GM12875 (cell line): ENCODE results near the gene PTPN14.

Source experiments
- H3K4me3 ChIP-seq: one replicate; pipeline ENCODE4 v1.5.1; 2011; ENCODE audit warnings: low read depth, low read length, control low read depth
- TF ChIP-seq, protein P1 (sequence below): IDR thresholded peaks from 2 replicates; pipeline ENCODE4 v1.5.1; 2011; ENCODE audit warnings: low read depth, mild to moderate bottlenecking, control low read depth, inconsistent platforms, low read length, moderate library complexity, borderline replicate concordance; ENCODE audit not compliant: insufficient read depth

PTPN14 gene

DNA sequence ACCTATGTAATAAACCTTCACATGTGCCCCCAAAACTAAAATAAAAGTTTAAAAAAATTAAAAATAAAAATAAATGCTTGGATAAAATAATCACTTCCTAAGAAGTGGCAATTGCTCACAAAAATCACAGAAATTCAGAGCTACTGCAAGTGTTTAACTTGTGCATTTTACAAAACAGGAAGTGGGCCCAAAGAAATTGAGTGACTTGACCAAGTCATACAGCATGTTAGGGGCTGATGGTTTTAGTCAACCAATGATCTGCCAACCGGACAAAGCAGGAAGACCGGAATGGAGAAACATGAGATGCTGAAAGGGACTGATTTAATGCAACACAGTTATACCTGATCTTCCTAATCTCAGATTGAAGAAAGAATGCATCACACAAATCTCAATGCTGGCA lies 173.9 kb downstream of the PTPN14 start:
- H3K4me3 ChIP-seq, result no peak overlapping the region
- TF ChIP-seq, protein P1, sequence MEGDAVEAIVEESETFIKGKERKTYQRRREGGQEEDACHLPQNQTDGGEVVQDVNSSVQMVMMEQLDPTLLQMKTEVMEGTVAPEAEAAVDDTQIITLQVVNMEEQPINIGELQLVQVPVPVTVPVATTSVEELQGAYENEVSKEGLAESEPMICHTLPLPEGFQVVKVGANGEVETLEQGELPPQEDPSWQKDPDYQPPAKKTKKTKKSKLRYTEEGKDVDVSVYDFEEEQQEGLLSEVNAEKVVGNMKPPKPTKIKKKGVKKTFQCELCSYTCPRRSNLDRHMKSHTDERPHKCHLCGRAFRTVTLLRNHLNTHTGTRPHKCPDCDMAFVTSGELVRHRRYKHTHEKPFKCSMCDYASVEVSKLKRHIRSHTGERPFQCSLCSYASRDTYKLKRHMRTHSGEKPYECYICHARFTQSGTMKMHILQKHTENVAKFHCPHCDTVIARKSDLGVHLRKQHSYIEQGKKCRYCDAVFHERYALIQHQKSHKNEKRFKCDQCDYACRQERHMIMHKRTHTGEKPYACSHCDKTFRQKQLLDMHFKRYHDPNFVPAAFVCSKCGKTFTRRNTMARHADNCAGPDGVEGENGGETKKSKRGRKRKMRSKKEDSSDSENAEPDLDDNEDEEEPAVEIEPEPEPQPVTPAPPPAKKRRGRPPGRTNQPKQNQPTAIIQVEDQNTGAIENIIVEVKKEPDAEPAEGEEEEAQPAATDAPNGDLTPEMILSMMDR, result no peak

DNA sequence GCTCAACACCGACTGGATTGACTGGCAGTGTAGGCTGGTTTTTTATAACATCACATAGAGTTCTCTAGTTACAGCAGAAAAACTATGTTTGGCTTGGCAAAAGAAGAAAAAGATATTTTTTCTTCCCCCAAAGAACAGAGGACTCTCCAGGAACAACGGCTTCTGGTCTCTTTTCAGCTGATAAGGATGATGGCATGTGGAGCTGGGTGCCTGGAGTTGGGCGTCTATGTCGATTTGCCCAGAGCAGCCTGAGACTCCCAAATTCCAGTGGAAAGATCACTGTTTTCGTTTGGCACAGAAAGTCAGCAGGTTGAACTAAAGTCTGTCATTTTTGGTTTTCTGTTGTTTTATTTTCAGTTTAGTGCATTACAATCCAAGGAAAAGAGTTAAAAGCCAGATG lies 179.3 kb downstream of the PTPN14 start:
- TF ChIP-seq, protein P1, result no peak

DNA sequence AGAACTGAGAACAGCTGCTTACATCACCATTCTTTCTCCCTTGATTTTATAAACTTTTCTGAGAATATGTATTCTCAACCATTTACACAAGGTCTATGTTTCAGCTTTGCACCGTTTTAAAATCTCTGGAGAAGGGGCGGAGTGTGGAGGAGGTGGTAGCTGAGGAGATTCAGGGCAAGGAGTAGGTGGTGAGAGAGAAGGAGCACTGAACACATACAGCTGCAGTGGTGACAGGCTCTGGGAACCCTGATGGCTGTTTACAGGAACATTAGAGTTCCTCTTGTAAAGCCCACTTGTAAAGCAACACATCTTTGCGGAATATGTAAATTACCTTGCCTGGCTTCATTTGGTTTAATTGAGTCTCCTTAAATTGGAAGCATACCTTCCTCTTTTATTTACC lies 180.8 kb downstream of the PTPN14 start:
- TF ChIP-seq, protein P1, result no peak
- H3K4me3 ChIP-seq, result no peak overlapping the region

More for the DNA sequence above, 179.3 kb downstream of the PTPN14 start:
- H3K4me3 ChIP-seq, result no peak overlapping the region

DNA sequence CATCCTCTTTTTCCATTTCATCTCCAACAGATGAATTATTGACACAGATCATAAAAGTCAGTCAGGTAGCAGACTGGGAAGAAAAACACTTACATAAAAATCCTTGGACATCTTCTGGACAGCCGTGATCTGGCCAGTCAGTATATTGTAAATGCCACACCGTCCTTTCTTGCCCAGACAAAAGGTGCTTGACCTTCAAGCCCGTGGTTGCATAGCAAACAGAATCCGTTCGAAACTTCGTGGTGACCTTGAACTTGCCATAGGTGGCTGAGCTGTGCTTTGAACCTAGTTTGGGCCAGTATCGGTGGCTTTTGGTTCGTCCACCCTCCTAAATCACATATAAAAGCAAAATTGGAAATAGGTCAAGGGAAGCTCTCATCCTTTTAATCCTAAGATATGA lies 182.0 kb downstream of the PTPN14 start:
- TF ChIP-seq, protein P1, result no peak
- no peak overlapping the region for H3K4me3 ChIP-seq

DNA sequence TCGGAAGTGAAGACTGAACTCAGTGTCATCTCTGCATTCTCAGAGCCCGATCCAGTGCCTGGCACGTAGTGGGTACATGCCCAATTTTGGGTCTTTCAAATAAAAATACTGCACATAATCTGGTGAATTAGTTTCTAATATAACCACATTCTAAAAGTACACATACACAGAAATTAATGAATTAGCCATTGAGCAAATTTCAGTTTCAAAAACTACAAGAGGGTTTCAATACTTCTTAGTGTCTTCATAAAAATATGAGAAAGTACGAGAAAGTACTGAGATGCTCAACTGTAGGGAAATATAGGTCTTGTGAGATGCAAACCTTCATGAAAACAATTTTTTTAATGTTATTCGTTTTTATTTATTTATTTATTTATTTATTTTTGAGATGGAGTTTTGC lies 183.6 kb downstream of the PTPN14 start:
- no peak overlapping the region for H3K4me3 ChIP-seq
- TF ChIP-seq, protein P1, result no peak

DNA sequence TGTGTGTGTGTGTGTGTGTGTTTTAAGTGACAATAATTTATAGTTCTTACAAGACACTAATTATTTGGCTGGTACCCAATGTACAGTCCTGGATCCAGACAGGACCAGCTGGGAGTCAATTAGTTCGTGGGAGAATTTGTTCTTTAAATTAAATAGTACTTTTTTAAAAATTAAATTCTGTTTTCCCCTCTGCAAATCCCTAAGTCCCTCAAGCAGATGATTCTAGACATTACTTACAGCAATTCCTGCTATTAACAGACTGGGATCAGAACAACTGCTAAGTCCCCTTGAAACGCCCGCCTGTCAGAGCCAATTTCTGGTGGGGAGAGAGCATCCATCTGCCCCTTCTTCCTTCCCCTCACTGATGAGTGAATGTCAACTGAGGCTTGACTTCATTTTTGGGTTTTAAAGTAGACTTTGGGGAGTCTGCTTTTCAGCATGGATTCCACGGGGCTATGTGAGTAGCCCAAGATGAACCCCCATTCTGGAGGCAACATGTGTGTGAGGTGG lies 186.6 kb downstream of the PTPN14 start:
- no peak overlapping the region for H3K4me3 ChIP-seq
- TF ChIP-seq, protein P1, result no peak

DNA sequence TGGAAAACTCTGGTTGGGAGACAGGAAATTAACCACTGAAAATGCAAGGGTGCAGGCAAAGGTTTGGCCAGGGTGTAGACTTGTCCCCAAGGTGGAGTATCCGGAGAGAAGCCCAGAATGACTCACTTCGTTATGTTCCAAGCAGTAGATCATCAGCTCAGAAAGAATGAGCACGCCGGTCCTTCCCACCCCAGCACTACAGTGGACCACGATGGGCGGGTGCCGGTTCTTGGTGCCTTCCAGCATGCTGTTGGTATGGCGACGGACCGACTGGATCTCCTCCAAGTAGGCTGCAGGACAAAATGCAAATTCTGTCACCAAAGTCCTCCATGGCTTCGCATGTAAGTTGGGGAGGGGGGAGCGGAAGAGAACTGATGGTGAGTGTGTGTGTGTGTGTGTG lies 187.0 kb downstream of the PTPN14 start:
- TF ChIP-seq, protein P1, result no peak
- H3K4me3 ChIP-seq, result no peak overlapping the region
